ENCODE measurements around the gene LRCH4.
A peak's percentile ranks its signal among the peaks of the same experiment; 100 is the strongest.

LRCH4 gene

GRCh38 chr7:100604028-100604975 lies 18.4 kb upstream of the LRCH4 start:
- peak; percentile 44 for DNase-seq

GRCh38 chr7:100603726-100604027 lies 17.7 kb upstream of the LRCH4 start:
- DNase-seq = no peak

GRCh38 chr7:100602889-100603725 lies 17.2 kb upstream of the LRCH4 start:
- no peak for DNase-seq

GRCh38 chr7:100600730-100601038 lies 14.8 kb upstream of the LRCH4 start:
- no peak for DNase-seq

GRCh38 chr7:100599911-100600729 lies 14.2 kb upstream of the LRCH4 start:
- DNase-seq = no peak

- DNase-seq = no peak
Measured at GRCh38 chr7:100598425-100598824, 12.5 kb upstream of the LRCH4 start.

- DNase-seq = no peak
Measured at GRCh38 chr7:100595188-100595587, 9.3 kb upstream of the LRCH4 start.

- DNase-seq = no peak
Measured at GRCh38 chr7:100591596-100591995, 5.7 kb upstream of the LRCH4 start.

- DNase-seq = no peak
Measured at GRCh38 chr7:100590077-100590737, 4.3 kb upstream of the LRCH4 start.

- DNase-seq = no peak
Measured at GRCh38 chr7:100589341-100589947, 3.5 kb upstream of the LRCH4 start.

GRCh38 chr7:100588438-100588837 lies 2.5 kb upstream of the LRCH4 start:
- DNase-seq = no peak

- DNase-seq = peak; percentile 100
Measured at GRCh38 chr7:100586266-100587025, 517 bp upstream of the LRCH4 start, which contains the start of gene FBXO24. Gene FBXO24, plus strand, starts transcription at chr7:100586328. Its CDS starts 298 bp downstream, at chr7:100586626.

- DNase-seq = peak; percentile 33
Measured at GRCh38 chr7:100584683-100585510, 1.0 kb downstream of the LRCH4 start.

- no peak for DNase-seq
Measured at GRCh38 chr7:100584054-100584682, 1.8 kb downstream of the LRCH4 start.

- DNase-seq = no peak
Measured at GRCh38 chr7:100583132-100584053, 2.5 kb downstream of the LRCH4 start.

GRCh38 chr7:100582650-100583049 lies 3.3 kb downstream of the LRCH4 start:
- no peak for DNase-seq

GRCh38 chr7:100582041-100582579 lies 3.8 kb downstream of the LRCH4 start:
- DNase-seq = peak; percentile 15

Data from DMS79 treated with DMSO at 0.1 percent for 48 hours (cell line).